ENCODE data around the gene SAC3D1.
A peak's percentile ranks its signal among the peaks of the same experiment; 100 is the strongest.

SAC3D1 gene

GRCh38 chr11:65063532-65063931 is 22.5 kb downstream of the SAC3D1 start:
- no peak for DNase-seq

- no peak for DNase-seq
These were observed 23.8 kb downstream of the SAC3D1 start for GRCh38 chr11:65064847-65065240.

- DNase-seq: no peak
These were observed 24.8 kb downstream of the SAC3D1 start for GRCh38 chr11:65065851-65066250.

GRCh38 chr11:65066315-65066714 is 25.3 kb downstream of the SAC3D1 start:
- DNase-seq: no peak

- no peak for DNase-seq
These were observed 25.8 kb downstream of the SAC3D1 start for GRCh38 chr11:65066805-65067291.

- DNase-seq: no peak
These were observed 26.4 kb downstream of the SAC3D1 start for GRCh38 chr11:65067446-65067845.

- peak; percentile 63 for DNase-seq
These were observed 28.2 kb downstream of the SAC3D1 start for GRCh38 chr11:65069217-65069616.

- DNase-seq: no peak
These were observed 31.1 kb downstream of the SAC3D1 start for GRCh38 chr11:65071907-65072630.

GRCh38 chr11:65072631-65072966 is 31.6 kb downstream of the SAC3D1 start:
- no peak for DNase-seq

- no peak for DNase-seq
These were observed 36.4 kb downstream of the SAC3D1 start for GRCh38 chr11:65077451-65077850.

GRCh38 chr11:65078151-65078550 is 37.1 kb downstream of the SAC3D1 start:
- DNase-seq: peak; percentile 30

GRCh38 chr11:65078786-65079342 is 37.9 kb downstream of the SAC3D1 start:
- DNase-seq: no peak

GRCh38 chr11:65083134-65083833 is 42.3 kb downstream of the SAC3D1 start:
- no peak for DNase-seq

- DNase-seq: peak; percentile 91
These were observed 43.0 kb downstream of the SAC3D1 start, which contains the start of the genes CDCA5 and ZFPL1 for GRCh38 chr11:65083834-65084597. TSS of gene CDCA5 (minus strand) at chr11:65084040. CDS start at chr11:65083978, 62 bp downstream. TSS of gene ZFPL1 (plus strand) at chr11:65084222. CDS start at chr11:65084699, 477 bp downstream.

GRCh38 chr11:65084598-65085375 is 43.8 kb downstream of the SAC3D1 start:
- DNase-seq: no peak

- DNase-seq: no peak
These were observed 44.4 kb downstream of the SAC3D1 start for GRCh38 chr11:65085446-65085845.

- DNase-seq: no peak
These were observed 45.8 kb downstream of the SAC3D1 start for GRCh38 chr11:65086809-65087208.

GRCh38 chr11:65087216-65087615 is 46.2 kb downstream of the SAC3D1 start:
- DNase-seq: no peak

- DNase-seq: no peak
These were observed 46.8 kb downstream of the SAC3D1 start for GRCh38 chr11:65087827-65088226.

GRCh38 chr11:65089621-65090020 is 48.6 kb downstream of the SAC3D1 start:
- DNase-seq: no peak

GRCh38 chr11:65090628-65091027 is 49.6 kb downstream of the SAC3D1 start:
- DNase-seq: no peak

Measured in NK-92 treated with Interleukin-12 subunit alpha and Interleukin-12 subunit beta, amount 100 ng/mL, for 24 hours (cell line).